AG09309 (cell line): ENCODE results near the gene MUC2.

Source experiments
- DNase-seq: peaks from one replicate; pipeline ENCODE4 v3.0.0-alpha.2; 2010; ENCODE audit warnings: low read depth
- H3K4me3 ChIP-seq: 2 replicates; pipeline ENCODE4 v1.5.1; 2011; ENCODE audit warnings: mild to moderate bottlenecking, low read depth, low read length, moderate library complexity; ENCODE audit not compliant: control insufficient read depth
- TF ChIP-seq, protein P1 (sequence below): IDR thresholded peaks from 2 replicates; pipeline ENCODE4 v1.5.1; 2011; ENCODE audit warnings: mild to moderate bottlenecking, low read depth, low read length, inconsistent platforms; ENCODE audit not compliant: insufficient read depth, control insufficient read depth; ENCODE audit errors: missing control alignments

The MUC2 gene

DNA sequence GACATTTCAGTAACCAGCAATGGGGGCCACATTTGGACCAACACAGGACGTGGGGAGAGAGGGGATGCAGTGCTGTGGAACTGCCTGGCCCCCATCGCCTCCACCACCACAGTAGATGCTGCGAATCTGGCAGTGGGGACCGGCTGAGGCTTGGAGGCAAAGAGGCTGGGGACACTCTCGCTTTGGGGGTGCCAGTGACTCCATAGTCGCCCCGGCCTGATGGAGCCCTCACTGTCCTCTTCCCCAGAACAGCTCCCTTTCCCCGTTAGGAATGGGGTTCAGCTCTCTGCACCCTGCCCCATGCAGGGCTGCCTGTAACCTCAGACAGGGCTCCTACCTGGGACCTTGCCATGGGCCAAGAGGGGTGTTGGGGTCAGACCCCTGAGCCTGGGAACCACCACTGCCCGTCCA is 1.8 kb upstream of the MUC2 start:
- no peak for DNase-seq
- TF ChIP-seq, protein P1, sequence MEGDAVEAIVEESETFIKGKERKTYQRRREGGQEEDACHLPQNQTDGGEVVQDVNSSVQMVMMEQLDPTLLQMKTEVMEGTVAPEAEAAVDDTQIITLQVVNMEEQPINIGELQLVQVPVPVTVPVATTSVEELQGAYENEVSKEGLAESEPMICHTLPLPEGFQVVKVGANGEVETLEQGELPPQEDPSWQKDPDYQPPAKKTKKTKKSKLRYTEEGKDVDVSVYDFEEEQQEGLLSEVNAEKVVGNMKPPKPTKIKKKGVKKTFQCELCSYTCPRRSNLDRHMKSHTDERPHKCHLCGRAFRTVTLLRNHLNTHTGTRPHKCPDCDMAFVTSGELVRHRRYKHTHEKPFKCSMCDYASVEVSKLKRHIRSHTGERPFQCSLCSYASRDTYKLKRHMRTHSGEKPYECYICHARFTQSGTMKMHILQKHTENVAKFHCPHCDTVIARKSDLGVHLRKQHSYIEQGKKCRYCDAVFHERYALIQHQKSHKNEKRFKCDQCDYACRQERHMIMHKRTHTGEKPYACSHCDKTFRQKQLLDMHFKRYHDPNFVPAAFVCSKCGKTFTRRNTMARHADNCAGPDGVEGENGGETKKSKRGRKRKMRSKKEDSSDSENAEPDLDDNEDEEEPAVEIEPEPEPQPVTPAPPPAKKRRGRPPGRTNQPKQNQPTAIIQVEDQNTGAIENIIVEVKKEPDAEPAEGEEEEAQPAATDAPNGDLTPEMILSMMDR = no peak
- H3K4me3 ChIP-seq = no peak overlapping the region

DNA sequence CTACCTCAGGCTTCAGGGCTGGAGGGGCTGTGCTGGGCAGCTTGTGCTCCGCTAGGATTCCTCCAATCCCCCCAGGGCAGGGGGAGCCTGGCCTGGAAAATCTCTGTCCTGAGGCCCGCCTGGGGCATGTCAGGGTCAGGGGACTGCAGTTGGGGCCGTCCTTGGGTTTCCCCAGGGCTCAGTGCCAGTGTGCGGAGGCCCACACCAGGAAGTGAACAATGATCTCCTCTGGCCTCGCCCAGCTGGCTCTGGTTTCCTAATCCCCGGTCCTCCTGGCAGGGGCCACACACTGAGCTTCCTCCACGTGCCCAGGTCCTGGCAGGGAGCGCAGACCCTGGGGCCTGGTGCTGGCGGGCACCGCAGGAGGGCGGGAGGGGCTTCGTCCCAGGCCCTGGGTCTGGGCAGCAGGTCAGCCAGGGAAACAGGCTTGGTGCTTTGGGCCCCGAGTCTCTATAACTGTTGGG is 1.4 kb upstream of the MUC2 start:
- TF ChIP-seq, protein P1 = no peak
- no peak overlapping the region for H3K4me3 ChIP-seq
- DNase-seq = peak; percentile 8

DNA sequence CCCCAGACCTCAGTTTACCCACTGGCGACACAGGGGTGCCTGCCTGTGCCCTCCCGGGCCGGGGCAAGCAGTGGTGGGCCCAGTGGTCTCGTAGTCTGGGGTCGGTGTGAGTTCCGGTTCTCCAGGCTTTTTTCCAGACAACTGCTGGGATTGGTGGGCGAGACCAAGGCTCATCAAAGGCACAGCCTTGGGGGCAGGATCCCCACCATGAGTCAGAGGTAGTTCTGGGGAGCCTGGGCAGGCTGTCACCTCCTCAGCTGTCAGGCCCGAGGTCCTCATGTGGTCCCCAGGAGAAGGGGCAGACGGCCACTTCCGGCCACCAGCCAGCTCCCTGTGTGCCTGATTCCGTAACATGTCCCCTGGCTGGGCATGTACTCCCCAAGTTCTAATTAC is 827 bp upstream of the MUC2 start:
- no peak for DNase-seq
- no peak overlapping the region for H3K4me3 ChIP-seq
- TF ChIP-seq, protein P1 = no peak

DNA sequence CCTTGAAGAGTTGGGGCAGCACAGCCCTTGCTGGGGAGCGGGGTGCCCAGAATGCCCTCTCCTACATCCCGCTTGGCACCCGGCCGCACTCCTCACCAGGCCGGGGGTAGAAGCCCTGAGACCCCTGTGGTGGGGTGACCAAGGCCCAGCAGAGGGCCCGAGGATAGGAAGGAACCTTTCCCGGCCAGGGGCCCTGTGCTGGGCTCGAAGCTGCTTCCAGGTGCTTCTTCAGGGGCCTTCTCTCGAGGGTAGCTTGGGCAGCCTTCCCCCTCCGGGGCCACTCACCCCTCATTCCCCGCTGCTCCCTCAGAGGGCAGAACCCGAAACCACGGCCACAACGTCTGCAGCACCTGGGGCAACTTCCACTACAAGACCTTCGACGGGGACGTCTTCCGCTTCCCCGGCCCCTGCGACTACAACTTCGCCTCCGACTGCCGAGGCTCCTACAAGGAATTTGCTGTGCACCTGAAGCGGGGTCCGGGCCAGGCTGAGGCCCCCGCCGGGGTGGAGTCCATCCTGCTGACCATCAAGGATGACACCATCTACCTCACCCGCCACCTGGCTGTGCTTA is 752 bp downstream of the MUC2 start:
- H3K4me3 ChIP-seq = no peak overlapping the region
- TF ChIP-seq, protein P1 = no peak
- DNase-seq = no peak

DNA sequence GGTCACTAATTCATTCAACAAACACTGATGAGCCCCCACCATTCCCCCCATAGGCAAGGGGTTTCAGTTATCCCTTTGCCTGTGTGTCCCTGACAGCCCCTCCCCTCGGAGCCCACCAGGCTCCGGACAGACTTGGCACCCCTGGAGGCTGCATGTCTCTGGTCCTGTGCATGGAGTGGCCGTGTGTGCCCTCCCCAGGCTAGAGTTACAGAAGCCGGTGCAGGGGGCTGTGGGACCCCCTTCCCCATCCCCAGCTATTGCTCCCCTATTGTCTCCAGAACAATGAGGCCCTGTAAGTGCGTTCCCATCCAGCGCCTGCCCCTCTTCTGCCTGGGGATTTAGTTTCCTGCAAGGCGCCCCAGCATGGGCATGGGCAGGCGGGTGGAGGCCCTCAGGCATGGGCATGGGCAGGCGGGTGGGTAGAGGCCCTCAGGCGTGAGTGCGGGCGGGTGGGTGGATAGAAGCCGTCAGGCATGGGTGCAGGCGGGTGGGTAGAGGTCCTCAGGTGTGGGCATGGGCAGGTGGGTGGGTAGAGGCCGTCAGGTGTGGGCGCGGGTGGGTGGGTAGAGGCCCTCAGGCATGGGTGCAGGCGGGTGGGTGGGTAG is 1.5 kb downstream of the MUC2 start:
- DNase-seq = no peak
- H3K4me3 ChIP-seq = no peak overlapping the region
- TF ChIP-seq, protein P1 = no peak

DNA sequence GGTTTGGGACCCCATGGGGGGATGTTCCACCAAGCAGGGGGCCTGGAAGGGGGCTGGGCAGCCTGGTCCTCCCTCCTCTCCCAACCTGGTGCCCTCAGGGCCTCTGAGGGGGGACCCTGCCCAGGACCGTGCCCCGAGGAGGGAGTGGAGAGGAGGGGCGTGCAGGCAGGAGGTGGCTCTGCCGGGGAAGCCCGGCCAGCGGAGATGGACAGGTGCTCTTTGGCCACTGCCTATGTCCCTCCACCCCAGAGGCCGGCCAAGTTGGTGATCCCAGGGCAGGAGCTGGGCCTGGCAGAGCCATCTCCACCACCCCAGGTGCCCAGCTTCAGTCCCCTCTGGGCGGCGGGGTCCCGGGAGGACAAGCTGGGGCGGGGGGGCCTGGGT is 2.4 kb downstream of the MUC2 start:
- TF ChIP-seq, protein P1 = no peak
- no peak for DNase-seq
- no peak overlapping the region for H3K4me3 ChIP-seq
